ENCODE results near the gene PPP1R13B.

DNA sequence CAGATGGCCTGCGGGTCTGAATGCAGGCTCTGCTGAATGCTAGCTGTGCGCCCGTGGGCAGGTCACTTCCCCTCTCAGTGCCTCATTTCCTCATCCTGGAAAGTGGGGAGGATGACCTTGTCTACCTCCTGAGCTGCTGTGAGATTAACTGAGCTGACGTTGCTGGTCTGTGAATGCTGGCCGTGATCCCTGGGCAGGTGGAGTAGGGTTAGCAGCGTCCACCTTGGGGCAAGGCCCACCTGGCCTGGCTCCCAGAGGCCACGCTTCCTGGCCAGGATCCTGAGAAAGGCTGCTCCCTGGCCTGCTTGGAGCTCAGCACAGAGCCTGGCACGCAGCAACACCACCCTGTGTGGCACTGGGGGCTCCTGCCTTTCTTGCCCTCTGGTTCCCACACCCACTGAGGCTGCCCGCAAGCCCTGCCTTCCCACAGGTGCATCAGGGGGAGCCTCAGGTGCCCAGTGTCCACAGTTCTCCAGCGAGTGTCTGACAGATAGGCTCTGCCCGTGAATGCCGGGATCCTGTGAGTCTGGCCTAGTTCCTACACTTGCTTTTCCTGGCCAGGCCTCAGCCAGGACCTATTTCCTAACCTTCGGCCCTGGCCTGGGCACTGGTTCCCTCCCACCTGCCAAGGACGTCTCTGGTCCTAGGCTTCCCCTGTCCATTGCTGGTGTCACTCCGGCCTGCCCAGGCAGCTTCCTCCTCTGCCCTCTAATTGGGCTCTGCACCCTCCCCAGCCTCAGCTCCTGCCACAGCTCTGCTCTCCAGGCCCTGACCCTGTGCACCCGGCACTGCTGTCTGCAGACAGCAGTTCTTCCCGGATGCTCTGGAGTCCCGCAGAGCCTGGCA lies 43.7 kb upstream of the PPP1R13B start:
- no peak for TF ChIP-seq CTCF (IDR thresholded peaks at IDR 0.05)
- TF ChIP-seq EZH2 (IDR thresholded peaks at IDR 0.05), result no peak
- TF ChIP-seq EZH2phosphoT487 (IDR thresholded peaks at IDR 0.05), result no peak
